ENCODE measurements around the gene KCNK2.

DNA sequence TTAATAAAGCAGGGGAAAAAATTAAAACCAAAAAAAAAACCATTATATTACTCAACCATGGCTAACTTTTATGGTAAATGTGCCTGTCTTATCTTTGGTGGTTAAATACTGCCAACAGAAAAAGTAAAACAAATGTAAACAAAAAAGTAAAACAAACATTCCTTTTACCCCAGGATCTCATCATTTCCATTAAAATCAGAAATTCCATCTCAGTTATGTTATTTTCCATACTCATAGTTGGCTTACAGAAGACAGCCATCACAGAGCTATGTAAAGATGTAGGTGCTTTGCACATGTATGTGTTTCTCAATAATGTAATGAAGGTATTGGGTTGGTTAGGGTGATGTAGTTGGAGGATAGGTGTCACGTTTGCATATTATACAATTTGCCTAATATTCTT lies 185.0 kb downstream of the KCNK2 start:
- TF ChIP-seq, protein P1, sequence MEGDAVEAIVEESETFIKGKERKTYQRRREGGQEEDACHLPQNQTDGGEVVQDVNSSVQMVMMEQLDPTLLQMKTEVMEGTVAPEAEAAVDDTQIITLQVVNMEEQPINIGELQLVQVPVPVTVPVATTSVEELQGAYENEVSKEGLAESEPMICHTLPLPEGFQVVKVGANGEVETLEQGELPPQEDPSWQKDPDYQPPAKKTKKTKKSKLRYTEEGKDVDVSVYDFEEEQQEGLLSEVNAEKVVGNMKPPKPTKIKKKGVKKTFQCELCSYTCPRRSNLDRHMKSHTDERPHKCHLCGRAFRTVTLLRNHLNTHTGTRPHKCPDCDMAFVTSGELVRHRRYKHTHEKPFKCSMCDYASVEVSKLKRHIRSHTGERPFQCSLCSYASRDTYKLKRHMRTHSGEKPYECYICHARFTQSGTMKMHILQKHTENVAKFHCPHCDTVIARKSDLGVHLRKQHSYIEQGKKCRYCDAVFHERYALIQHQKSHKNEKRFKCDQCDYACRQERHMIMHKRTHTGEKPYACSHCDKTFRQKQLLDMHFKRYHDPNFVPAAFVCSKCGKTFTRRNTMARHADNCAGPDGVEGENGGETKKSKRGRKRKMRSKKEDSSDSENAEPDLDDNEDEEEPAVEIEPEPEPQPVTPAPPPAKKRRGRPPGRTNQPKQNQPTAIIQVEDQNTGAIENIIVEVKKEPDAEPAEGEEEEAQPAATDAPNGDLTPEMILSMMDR (conservative IDR thresholded peaks at IDR 0.05; ENCODE audit: low read depth in 2 of 2), result no peak
- TF ChIP-seq EZH2 (IDR thresholded peaks at IDR 0.05; ENCODE audit: low read depth, unreplicated experiment) (no peak), ZNF331 (CRISPR knock-in tag; IDR thresholded peaks at IDR 0.05; ENCODE audit: low read depth) (no peak), CREB1 (CRISPR knock-in tag; IDR thresholded peaks at IDR 0.05; ENCODE audit: low read depth) (no peak), POLR2AphosphoS5 (IDR thresholded peaks at IDR 0.05; ENCODE audit: low read depth) (no peak), EZH2phosphoT487 (IDR thresholded peaks at IDR 0.05; ENCODE audit: unreplicated experiment) (no peak)

Measured in GM23338 (cell line).